DND-41 (cell line): ENCODE measurements around the gene MALRD1.

Experiments used
- EZH2 ChIP-seq: IDR thresholded peaks from 3 replicates; pipeline ENCODE4 v1.6.1; 2012; ENCODE audit warnings: borderline replicate concordance, low read depth, mild to moderate bottlenecking, moderate library complexity, low read length, inconsistent platforms; ENCODE audit not compliant: severe bottlenecking
- TF ChIP-seq, protein P1 (sequence below): IDR thresholded peaks from 2 replicates; pipeline ENCODE4 v1.5.1; 2012; ENCODE audit warnings: borderline replicate concordance, low read length, moderate library complexity, mild to moderate bottlenecking; ENCODE audit not compliant: poor library complexity, severe bottlenecking; ENCODE audit errors: extremely low read depth

DNA sequence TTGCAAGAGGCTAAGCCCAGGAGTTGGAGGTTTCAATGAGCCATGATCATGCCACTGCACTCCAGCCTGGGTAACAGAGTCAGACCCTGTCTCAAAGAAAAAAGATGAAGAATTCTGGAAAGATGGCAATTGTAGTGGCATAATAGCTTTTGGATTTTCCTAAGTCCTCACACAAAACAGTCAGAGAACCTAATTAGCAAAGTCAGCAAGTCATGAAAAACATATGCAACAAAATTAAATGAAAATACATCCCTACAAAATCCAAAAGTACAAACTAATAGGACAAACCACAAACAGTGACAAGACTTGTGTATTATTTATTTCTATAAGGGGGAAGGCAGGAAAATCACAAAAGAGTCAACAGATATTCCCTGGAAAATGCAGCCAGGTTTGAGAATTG lies 405.4 kb downstream of the MALRD1 start:
- TF ChIP-seq, protein P1, sequence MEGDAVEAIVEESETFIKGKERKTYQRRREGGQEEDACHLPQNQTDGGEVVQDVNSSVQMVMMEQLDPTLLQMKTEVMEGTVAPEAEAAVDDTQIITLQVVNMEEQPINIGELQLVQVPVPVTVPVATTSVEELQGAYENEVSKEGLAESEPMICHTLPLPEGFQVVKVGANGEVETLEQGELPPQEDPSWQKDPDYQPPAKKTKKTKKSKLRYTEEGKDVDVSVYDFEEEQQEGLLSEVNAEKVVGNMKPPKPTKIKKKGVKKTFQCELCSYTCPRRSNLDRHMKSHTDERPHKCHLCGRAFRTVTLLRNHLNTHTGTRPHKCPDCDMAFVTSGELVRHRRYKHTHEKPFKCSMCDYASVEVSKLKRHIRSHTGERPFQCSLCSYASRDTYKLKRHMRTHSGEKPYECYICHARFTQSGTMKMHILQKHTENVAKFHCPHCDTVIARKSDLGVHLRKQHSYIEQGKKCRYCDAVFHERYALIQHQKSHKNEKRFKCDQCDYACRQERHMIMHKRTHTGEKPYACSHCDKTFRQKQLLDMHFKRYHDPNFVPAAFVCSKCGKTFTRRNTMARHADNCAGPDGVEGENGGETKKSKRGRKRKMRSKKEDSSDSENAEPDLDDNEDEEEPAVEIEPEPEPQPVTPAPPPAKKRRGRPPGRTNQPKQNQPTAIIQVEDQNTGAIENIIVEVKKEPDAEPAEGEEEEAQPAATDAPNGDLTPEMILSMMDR: no peak
- no peak for TF ChIP-seq EZH2
